Measurements from ENCODE around the gene DEUP1. TPM values are rescaled to one million over a fixed set of nuclear protein-coding genes. Genes with fewer than 3 reads are reported as not detected.

Gene DEUP1
- total and polyA plus RNA-seq, 9 of the 15 experiments (the other 6 are each of a cell fraction or from before 2014, with no cell fraction given): 1.4 to 10.9 (median 9.3) TPM

GRCh38 chr11:93393386-93393785 lies 62.8 kb downstream of the DEUP1 start (continued):
- TF ChIP-seq HMGXB4 (CRISPR knock-in tag; IDR thresholded peaks at IDR 0.05) (no peak), THRAP3 (IDR thresholded peaks at IDR 0.05; ENCODE audit: borderline replicate concordance) (no peak), MYNN (IDR thresholded peaks at IDR 0.05) (no peak), MYNN (CRISPR knock-in tag; IDR thresholded peaks at IDR 0.05) (no peak), ASH1L (IDR thresholded peaks at IDR 0.05; ENCODE audit: borderline replicate concordance, low read depth, partially characterized antibody) (no peak), ZNF766 (CRISPR knock-in tag; conservative IDR thresholded peaks at IDR 0.05) (no peak), ZNF23 (CRISPR knock-in tag; IDR thresholded peaks at IDR 0.05) (no peak), PHB2 (IDR thresholded peaks at IDR 0.05; ENCODE audit: low read depth) (no peak)

DNA sequence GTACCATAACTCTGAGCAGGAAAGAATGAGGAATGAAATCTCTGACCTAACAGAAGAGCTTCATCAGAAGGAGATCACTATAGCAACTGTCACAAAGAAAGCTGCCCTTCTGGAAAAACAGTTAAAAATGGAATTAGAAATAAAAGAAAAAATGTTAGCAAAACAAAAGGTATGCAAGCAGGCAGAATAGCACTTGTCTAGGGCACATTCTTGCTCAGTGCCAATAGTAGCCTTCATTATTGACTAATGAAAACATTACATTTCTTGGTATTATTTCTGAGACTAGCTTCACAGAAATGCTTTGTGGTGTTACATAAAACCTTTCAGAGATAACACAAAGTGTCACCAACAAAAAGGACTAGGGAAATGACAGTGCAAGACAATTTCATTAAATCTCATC lies 63.9 kb downstream of the DEUP1 start:
- no peak overlapping the region for H3K4me3 ChIP-seq
- FAIRE-seq (no peak), ATAC-seq (no peak), DNase-seq (ENCODE audit: extremely low read depth in 1 of 4, low spot score in 3 of 4) (no peak)
- no peaks in the 10 kb centered on the region for H4K20me1 ChIP-seq (replicated peaks; ENCODE audit: control insufficient read depth, insufficient read depth, low read length)
- BruUV-seq (replicated peaks): no TSS peak
- H3K79me2 ChIP-seq (ENCODE audit: control insufficient read depth, insufficient read depth, low read length): no peaks in the 10 kb centered on the region
- in situ Hi-C loops (cut with MboI): no loop called here
- ChIA-PET POLR2A (no interaction called here), CTCF (ENCODE audit: low intra/inter-chr PET ratio) (no interaction called here)
- no peak overlapping the region for H3K27ac ChIP-seq (ENCODE audit: extremely low read depth, low read depth, low read length)
- H3K36me3 ChIP-seq (ENCODE audit: control insufficient read depth, insufficient read depth, low read length): no peaks in the 10 kb centered on the region; the same call in 1 of the 3 replicates
- H3K4me2 ChIP-seq (ENCODE audit: insufficient read depth, low read length): no peak overlapping the region
- H2AFZ ChIP-seq (ENCODE audit: low read depth, low read length): no peak overlapping the region
- no peaks in the 10 kb centered on the region for H3K9me1 ChIP-seq (ENCODE audit: control insufficient read depth, insufficient read depth, low read length)
- no peaks in the 10 kb centered on the region for H3K27me3 ChIP-seq (ENCODE audit: control insufficient read depth in 2 of 2, insufficient read depth in 2 of 2, low read length in 2 of 2)
- no peaks in the 10 kb centered on the region for H3K4me1 ChIP-seq (replicated peaks in 1 of 2; ENCODE audit: control insufficient read depth in 2 of 2, insufficient read depth in 2 of 2, low read length in 2 of 2)
- H3K9me3 ChIP-seq (replicated peaks; ENCODE audit: control insufficient read depth, insufficient read depth, low read depth, low read length): no peaks in the 10 kb centered on the region
- H3K9ac ChIP-seq (ENCODE audit: insufficient read depth in 1 of 2, low read depth in 2 of 2, low read length in 2 of 2): no peak overlapping the region
- intact Hi-C loops (cut with micrococcal nuclease): no loop called here
- TF ChIP-seq BRD9 (IDR thresholded peaks at IDR 0.05; ENCODE audit: low read depth, partially characterized antibody) (no peak), HMG20B (CRISPR knock-in tag; IDR thresholded peaks at IDR 0.05) (no peak)
- TF ChIP-seq, protein P1, sequence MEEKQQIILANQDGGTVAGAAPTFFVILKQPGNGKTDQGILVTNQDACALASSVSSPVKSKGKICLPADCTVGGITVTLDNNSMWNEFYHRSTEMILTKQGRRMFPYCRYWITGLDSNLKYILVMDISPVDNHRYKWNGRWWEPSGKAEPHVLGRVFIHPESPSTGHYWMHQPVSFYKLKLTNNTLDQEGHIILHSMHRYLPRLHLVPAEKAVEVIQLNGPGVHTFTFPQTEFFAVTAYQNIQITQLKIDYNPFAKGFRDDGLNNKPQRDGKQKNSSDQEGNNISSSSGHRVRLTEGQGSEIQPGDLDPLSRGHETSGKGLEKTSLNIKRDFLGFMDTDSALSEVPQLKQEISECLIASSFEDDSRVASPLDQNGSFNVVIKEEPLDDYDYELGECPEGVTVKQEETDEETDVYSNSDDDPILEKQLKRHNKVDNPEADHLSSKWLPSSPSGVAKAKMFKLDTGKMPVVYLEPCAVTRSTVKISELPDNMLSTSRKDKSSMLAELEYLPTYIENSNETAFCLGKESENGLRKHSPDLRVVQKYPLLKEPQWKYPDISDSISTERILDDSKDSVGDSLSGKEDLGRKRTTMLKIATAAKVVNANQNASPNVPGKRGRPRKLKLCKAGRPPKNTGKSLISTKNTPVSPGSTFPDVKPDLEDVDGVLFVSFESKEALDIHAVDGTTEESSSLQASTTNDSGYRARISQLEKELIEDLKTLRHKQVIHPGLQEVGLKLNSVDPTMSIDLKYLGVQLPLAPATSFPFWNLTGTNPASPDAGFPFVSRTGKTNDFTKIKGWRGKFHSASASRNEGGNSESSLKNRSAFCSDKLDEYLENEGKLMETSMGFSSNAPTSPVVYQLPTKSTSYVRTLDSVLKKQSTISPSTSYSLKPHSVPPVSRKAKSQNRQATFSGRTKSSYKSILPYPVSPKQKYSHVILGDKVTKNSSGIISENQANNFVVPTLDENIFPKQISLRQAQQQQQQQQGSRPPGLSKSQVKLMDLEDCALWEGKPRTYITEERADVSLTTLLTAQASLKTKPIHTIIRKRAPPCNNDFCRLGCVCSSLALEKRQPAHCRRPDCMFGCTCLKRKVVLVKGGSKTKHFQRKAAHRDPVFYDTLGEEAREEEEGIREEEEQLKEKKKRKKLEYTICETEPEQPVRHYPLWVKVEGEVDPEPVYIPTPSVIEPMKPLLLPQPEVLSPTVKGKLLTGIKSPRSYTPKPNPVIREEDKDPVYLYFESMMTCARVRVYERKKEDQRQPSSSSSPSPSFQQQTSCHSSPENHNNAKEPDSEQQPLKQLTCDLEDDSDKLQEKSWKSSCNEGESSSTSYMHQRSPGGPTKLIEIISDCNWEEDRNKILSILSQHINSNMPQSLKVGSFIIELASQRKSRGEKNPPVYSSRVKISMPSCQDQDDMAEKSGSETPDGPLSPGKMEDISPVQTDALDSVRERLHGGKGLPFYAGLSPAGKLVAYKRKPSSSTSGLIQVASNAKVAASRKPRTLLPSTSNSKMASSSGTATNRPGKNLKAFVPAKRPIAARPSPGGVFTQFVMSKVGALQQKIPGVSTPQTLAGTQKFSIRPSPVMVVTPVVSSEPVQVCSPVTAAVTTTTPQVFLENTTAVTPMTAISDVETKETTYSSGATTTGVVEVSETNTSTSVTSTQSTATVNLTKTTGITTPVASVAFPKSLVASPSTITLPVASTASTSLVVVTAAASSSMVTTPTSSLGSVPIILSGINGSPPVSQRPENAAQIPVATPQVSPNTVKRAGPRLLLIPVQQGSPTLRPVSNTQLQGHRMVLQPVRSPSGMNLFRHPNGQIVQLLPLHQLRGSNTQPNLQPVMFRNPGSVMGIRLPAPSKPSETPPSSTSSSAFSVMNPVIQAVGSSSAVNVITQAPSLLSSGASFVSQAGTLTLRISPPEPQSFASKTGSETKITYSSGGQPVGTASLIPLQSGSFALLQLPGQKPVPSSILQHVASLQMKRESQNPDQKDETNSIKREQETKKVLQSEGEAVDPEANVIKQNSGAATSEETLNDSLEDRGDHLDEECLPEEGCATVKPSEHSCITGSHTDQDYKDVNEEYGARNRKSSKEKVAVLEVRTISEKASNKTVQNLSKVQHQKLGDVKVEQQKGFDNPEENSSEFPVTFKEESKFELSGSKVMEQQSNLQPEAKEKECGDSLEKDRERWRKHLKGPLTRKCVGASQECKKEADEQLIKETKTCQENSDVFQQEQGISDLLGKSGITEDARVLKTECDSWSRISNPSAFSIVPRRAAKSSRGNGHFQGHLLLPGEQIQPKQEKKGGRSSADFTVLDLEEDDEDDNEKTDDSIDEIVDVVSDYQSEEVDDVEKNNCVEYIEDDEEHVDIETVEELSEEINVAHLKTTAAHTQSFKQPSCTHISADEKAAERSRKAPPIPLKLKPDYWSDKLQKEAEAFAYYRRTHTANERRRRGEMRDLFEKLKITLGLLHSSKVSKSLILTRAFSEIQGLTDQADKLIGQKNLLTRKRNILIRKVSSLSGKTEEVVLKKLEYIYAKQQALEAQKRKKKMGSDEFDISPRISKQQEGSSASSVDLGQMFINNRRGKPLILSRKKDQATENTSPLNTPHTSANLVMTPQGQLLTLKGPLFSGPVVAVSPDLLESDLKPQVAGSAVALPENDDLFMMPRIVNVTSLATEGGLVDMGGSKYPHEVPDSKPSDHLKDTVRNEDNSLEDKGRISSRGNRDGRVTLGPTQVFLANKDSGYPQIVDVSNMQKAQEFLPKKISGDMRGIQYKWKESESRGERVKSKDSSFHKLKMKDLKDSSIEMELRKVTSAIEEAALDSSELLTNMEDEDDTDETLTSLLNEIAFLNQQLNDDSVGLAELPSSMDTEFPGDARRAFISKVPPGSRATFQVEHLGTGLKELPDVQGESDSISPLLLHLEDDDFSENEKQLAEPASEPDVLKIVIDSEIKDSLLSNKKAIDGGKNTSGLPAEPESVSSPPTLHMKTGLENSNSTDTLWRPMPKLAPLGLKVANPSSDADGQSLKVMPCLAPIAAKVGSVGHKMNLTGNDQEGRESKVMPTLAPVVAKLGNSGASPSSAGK (IDR thresholded peaks at IDR 0.05): no peak
